CD4-positive, alpha-beta memory T cell (primary cell): ENCODE measurements around the gene TEAD3. TPM values are rescaled to one million over a fixed set of nuclear protein-coding genes. Genes with fewer than 3 reads are reported as not detected.

ENCODE experiments used
- CTCF ChIA-PET: fragments of 350-600 bp; sonication (Branson Sonifier 250); formaldehyde crosslinking; loops from one replicate; lab custom pipeline; 2021; ENCODE audit warnings: inconsistent platforms; ENCODE audit not compliant: partially characterized antibody; lab: Charles Lee
- POLR2A ChIA-PET: fragments of 350-600 bp; sonication (Branson Sonifier 250); formaldehyde crosslinking; loops from one replicate; lab custom pipeline; 2021; ENCODE audit not compliant: partially characterized antibody; lab: Charles Lee
- DNase-seq, 5 donors: peaks; one replicate each; pipeline versions ENCODE4 v3.0.0 to v3.0.0-alpha.2; 2020 to 2022; ENCODE audit warnings: mixed read lengths in 1 of 5
- H3K27ac ChIP-seq: one replicate; pipeline ENCODE4 v1.7.0; 2013; ENCODE audit warnings: low read depth, low read length
- H3K27me3 ChIP-seq: 2 replicates; pipeline ENCODE4 v1.7.0; 2013; ENCODE audit warnings: mild to moderate bottlenecking, low read length, moderate library complexity; ENCODE audit not compliant: insufficient read depth
- H3K36me3 ChIP-seq: 2 replicates; pipeline ENCODE4 v1.7.0; 2013; ENCODE audit warnings: mild to moderate bottlenecking, low read length, moderate library complexity; ENCODE audit not compliant: insufficient read depth
- H3K4me1 ChIP-seq: 2 replicates; pipeline ENCODE4 v1.7.0; 2013; ENCODE audit warnings: mild to moderate bottlenecking, low read length, moderate library complexity; ENCODE audit not compliant: insufficient read depth
- H3K4me3 ChIP-seq, 2 donors: one replicate each; pipeline ENCODE4 v1.7.0; 2013; ENCODE audit warnings: low read length in 2 of 2, mild to moderate bottlenecking in 1 of 2
- H3K9me3 ChIP-seq, 2 donors: one replicate each; pipeline ENCODE4 v1.7.0; 2013; ENCODE audit warnings: low read length in 2 of 2, control low read depth in 1 of 2; ENCODE audit not compliant: control insufficient read depth in 1 of 2
- H3K27ac Mint-ChIP-seq, 7 donors: one replicate each; pipeline ENCODE4 v1.8.0; 2020 to 2021; ENCODE audit warnings: mixed read lengths in 7 of 7, mild to moderate bottlenecking in 6 of 7, inconsistent platforms in 3 of 7, moderate library complexity in 3 of 7
- H3K27me3 Mint-ChIP-seq, 2 donors: one replicate each; pipeline ENCODE4 v1.8.0; 2020 to 2021; ENCODE audit warnings: mixed read lengths in 2 of 2
- H3K36me3 Mint-ChIP-seq, 2 donors: one replicate each; pipeline ENCODE4 v1.8.0; 2020 to 2021; ENCODE audit warnings: mixed read lengths in 2 of 2, inconsistent platforms in 1 of 2, mild to moderate bottlenecking in 1 of 2
- H3K4me1 Mint-ChIP-seq, 4 donors: one replicate each; pipeline ENCODE4 v1.8.0; 2020 to 2021; ENCODE audit warnings: mixed read lengths in 4 of 4, mild to moderate bottlenecking in 1 of 4
- H3K4me3 Mint-ChIP-seq, 8 donors: one replicate each; pipeline ENCODE4 v1.8.0; 2020 to 2021; ENCODE audit warnings: mixed read lengths in 8 of 8, mild to moderate bottlenecking in 7 of 8, moderate library complexity in 6 of 8, inconsistent platforms in 3 of 8
- H3K9me3 Mint-ChIP-seq, 8 donors: one replicate each; pipeline ENCODE4 v1.8.0; 2020 to 2021; ENCODE audit warnings: mixed read lengths in 8 of 8, mild to moderate bottlenecking in 5 of 8, inconsistent platforms in 3 of 8, moderate library complexity in 1 of 8
- intact Hi-C: fragments of 100-400 bp; cut with micrococcal nuclease; formaldehyde crosslinking; loops from one replicate; pipeline ENCODE4 v1.15.1; 2023
- polyA plus RNA-seq, 2 donors: library from polyadenylated mRNA; unstranded; fragments of 300-500 nt; fragmentation: Illumina TruSeq; gene quantifications; one replicate each; pipeline ENCODE4 v1.2.3, GENCODE V29; 2021
- total RNA-seq, 2 experiments: library from RNA; stranded (reverse); gene quantifications; one replicate each; pipeline ENCODE4 v1.2.3, GENCODE V29; 2021

Gene TEAD3
- total and polyA plus RNA-seq, 4 experiments from 2014 or later: 0.08 to 0.20 TPM; not detected in 2

DNA sequence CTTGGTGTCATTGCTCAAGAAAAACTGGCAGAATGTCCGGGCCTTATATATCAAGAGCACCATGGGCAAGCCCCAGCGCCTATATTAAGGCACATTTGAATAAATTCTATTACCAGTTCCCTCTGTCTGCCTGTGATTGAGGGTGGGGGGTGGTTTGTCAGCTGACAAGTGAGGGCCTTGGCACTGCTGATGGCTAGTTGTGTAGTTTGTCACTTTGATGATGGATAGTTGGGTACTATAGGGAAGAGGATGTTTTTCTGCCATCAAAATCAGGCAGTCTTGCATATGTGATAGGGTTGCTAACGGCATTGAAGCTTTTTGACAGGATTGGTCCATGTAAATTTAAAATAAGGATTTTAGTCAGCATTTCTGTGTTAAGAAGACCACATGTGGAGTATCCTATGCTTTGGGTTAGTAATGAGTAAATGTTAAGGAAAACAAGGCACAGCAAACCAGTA, 26.2 kb downstream of the TEAD3 start:
- H3K36me3 Mint-ChIP-seq: peaks cover 31 to 49% of the 10 kb centered on the region in 2 donors
- peak overlapping the region; percentile 94 to 99 (median 98) for H3K4me3 Mint-ChIP-seq
- intact Hi-C loops: no loop called here
- H3K27ac Mint-ChIP-seq: peak overlapping the region; percentile 93 to 98 (median 97)
- no peaks in the 10 kb centered on the region for H3K9me3 ChIP-seq
- peak overlapping the region; percentile 74 for H3K27ac ChIP-seq
- H3K27me3 Mint-ChIP-seq: no peaks in the 10 kb centered on the region
- H3K4me1 Mint-ChIP-seq: peaks cover 28 to 53% (median 40%) of the 10 kb centered on the region in 4 donors
- ChIA-PET POLR2A (interaction anchor here (0.8 to 7.8 kb wide), 9 partner anchors 10 to 265 kb away, joined by 3 to 107 read pairs (median 6); partner anchors contain the start of genes ARMC12, FANCE and TEAD3), CTCF (interaction anchor here (1.1 to 6.6 kb wide), 6 partner anchors 17 to 266 kb away, joined by 3 to 57 read pairs (median 4); partner anchors contain the start of genes ARMC12 and DEF6)
- H3K4me3 ChIP-seq: peak overlapping the region in 1 of 2 donors; percentile 67
- H3K36me3 ChIP-seq: peaks cover 16% of the 10 kb centered on the region
- H3K27me3 ChIP-seq: no peaks in the 10 kb centered on the region
- no peaks in the 10 kb centered on the region for H3K9me3 Mint-ChIP-seq
- DNase-seq: peak in 1 of 5 donors; percentile 27
- peaks cover 40% of the 10 kb centered on the region for H3K4me1 ChIP-seq

DNA sequence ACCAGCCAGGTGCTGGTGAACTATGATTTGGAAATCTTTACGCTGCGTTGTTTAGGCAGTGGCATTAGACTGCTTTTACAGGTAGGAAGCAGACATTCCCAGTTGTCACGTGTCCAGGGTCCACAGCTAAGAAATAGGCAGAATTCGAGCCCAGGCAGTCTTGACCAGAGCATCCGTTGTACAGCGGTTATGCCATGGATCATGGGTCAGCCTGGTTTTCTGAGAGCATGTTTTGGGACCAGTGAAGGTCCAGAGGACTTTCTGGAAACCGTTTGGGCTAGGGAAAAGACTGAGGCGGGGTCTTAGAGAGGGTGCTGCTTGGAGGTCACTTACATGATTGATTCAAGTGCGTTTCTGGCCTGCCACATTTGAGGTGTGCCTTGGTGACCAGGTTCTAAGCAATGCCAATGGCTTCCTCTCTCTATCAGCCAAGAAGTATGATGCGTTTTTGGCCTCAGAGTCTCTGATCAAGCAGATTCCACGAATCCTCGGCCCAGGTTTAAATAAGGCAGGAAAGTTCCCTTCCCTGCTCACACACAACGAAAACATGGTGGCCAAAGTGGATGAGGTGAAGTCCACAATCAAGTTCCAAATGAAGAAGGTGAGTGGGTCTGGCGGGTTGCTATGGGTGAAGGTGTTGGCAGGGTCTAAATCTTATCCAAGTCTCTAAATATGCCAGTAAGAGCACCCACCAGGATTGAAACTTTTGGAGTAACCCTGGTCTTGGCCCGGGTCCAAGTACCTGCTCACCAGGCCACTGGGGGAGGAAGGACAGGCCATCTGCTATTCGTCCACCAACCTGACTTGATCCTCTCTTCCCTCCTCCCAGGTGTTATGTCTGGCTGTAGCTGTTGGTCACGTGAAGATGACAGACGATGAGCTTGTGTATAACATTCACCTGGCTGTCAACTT, 26.9 kb downstream of the TEAD3 start:
- Histone ChIP-seq H3K9me3 (no peaks in the 10 kb centered on the region), H3K4me1 (peaks cover 40% of the 10 kb centered on the region), H3K27me3 (no peaks in the 10 kb centered on the region), H3K4me3 (peak overlapping the region; percentile 67 to 100), H3K27ac (peak overlapping the region; percentile 74), H3K36me3 (peaks cover 16% of the 10 kb centered on the region)
- H3K4me3 Mint-ChIP-seq: peak overlapping the region; percentile 94 to 99 (median 98)
- no peaks in the 10 kb centered on the region for H3K27me3 Mint-ChIP-seq
- no peaks in the 10 kb centered on the region for H3K9me3 Mint-ChIP-seq
- ChIA-PET POLR2A (interaction anchor here (0.8 to 7.8 kb wide), 13 partner anchors 11 to 266 kb away, joined by 3 to 107 read pairs (median 6); partner anchors contain the start of genes ARMC12, DEF6, FANCE and PPARD), CTCF (interaction anchor here (1.0 to 6.6 kb wide), 6 partner anchors 17 to 173 kb away, joined by 3 to 89 read pairs (median 32); partner anchors contain the start of genes DEF6, FANCE and PPARD)
- peaks cover 31 to 49% of the 10 kb centered on the region in 2 donors for H3K36me3 Mint-ChIP-seq
- peak overlapping the region; percentile 93 to 98 (median 97) for H3K27ac Mint-ChIP-seq
- H3K4me1 Mint-ChIP-seq: peaks cover 28 to 53% (median 40%) of the 10 kb centered on the region in 4 donors
- DNase-seq: peak in 2 of 5 donors; percentile 20 to 30
- intact Hi-C loops: loop anchor here (2.0 kb wide), 1 partner anchor 263 kb away; no protein-coding TSS in a partner anchor

DNA sequence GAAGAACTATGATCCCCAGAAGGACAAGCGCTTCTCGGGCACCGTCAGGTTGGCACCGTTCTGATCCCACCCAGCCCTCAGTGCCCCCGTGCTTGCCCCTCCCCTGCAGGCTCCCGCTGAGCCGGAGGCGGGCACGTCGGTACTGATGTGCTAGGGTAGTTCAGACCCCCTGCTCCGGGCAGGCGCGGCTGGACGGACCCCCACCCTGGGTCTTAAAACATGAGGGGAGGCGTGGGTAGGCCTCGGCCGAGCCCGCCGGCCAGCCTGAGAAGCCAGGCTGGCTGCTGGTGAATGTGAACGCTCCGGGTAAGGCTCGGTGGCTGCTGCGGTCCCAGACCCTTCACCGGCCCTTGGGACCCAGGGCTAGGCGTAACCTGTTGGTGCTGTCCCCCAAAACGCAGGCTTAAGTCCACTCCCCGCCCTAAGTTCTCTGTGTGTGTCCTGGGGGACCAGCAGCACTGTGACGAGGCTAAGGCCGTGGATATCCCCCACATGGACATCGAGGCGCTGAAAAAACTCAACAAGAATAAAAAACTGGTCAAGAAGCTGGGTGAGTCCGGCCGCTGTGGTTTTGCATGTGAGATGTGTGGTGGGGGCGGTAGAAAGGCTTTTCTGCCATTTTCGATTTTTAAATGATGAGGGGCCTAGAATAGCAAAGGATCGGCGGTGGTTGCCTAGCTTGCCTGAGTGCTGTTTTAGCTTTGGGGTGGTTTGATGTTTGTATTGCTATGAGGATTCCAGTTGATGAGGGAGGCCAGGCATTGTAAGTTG, 27.7 kb downstream of the TEAD3 start:
- H3K4me3 Mint-ChIP-seq: peak overlapping the region; percentile 94 to 99 (median 98)
- H3K36me3 ChIP-seq: peaks cover 16% of the 10 kb centered on the region
- H3K27ac Mint-ChIP-seq: peak overlapping the region; percentile 93 to 98 (median 98)
- ChIA-PET CTCF (interaction anchor here (1.0 to 6.6 kb wide), 15 partner anchors 9 to 268 kb away, joined by 3 to 89 read pairs (median 7); partner anchors contain the start of genes DEF6, FANCE and PPARD), POLR2A (interaction anchor here (0.8 to 7.8 kb wide), 22 partner anchors 12 to 1233 kb away, joined by 3 to 107 read pairs (median 6); partner anchors contain the start of genes DEF6, FANCE, HMGA1 and PPARD)
- H3K27me3 ChIP-seq: no peaks in the 10 kb centered on the region
- peaks cover 40% of the 10 kb centered on the region for H3K4me1 ChIP-seq
- H3K4me3 ChIP-seq: peak overlapping the region; percentile 67 to 100
- intact Hi-C loops: loop anchor here (1.0 to 2.0 kb wide), 6 partner anchors 17 to 264 kb away; partner anchors contain the start of genes DEF6, FANCE, PPARD and TEAD3
- peak overlapping the region; percentile 74 for H3K27ac ChIP-seq
- peak in 2 of 5 donors; percentile 20 to 33 for DNase-seq
- no peaks in the 10 kb centered on the region for H3K27me3 Mint-ChIP-seq
- H3K36me3 Mint-ChIP-seq: peaks cover 31 to 51% of the 10 kb centered on the region in 2 donors
- H3K4me1 Mint-ChIP-seq: peaks cover 28 to 53% (median 40%) of the 10 kb centered on the region in 4 donors
- H3K9me3 Mint-ChIP-seq: no peaks in the 10 kb centered on the region
- H3K9me3 ChIP-seq: no peaks in the 10 kb centered on the region

DNA sequence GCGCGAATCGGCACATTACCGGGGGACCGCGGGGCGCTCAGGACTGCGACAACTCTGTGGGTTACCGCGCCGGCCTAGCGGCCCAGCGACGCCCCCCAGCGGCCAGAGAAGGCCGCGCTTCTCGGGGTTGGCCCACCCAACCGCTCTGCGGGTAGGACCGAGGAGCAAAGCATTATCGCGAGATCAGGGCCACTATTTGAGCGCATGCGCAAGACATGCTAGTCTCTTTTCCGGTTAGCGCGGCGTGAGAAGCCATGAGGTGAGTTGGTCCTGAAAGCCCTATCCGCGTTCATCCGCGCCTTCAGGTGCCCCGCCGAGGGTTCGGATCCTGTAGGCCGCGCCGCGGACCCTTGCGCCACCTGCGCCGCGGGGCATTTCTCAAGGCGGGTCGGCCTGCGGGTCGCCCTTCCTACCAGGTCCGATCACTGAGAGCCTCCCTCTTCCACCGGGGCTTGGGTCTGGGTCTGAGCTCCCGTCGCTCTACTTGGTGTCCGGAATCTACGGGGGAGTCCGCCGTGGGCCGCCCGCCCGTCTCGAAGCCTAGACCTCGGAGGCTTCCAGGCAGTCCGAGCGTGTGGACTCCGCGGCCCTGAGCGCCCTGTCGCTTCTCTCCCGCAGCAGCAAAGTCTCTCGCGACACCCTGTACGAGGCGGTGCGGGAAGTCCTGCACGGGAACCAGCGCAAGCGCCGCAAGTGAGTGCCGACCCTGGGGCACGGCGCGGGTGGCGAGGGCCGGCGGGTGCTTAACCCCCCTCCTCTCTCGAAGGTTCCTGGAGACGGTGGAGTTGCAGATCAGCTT, 28.5 kb downstream of the TEAD3 start, which contains the start of gene RPL10A:
TSS of gene RPL10A (plus strand) at position 221 of the 799 bp plus-strand sequence. CDS start at position 255, 34 bp downstream.
- H3K4me1 ChIP-seq: peaks cover 40% of the 10 kb centered on the region
- peak within 1 kb of the TSS; percentile 67 to 100 for H3K4me3 ChIP-seq
- H3K27me3 ChIP-seq: no peaks in the 10 kb centered on the region
- H3K4me1 Mint-ChIP-seq: peaks cover 29 to 53% (median 40%) of the 10 kb centered on the region in 4 donors
- peaks cover 16% of the 10 kb centered on the region for H3K36me3 ChIP-seq
- intact Hi-C loops: loop anchor here (1.0 to 2.0 kb wide), 6 partner anchors 16 to 264 kb away; partner anchors contain the start of genes DEF6, FANCE, PPARD and TEAD3
- peak within 1 kb of the TSS; percentile 74 for H3K27ac ChIP-seq
- H3K27ac Mint-ChIP-seq: peak within 1 kb of the TSS; percentile 93 to 98 (median 98)
- ChIA-PET POLR2A (interaction anchor here (0.6 to 7.8 kb wide), 32 partner anchors 9 to 1232 kb away, joined by 3 to 107 read pairs (median 4); partner anchors contain the start of genes DEF6, FANCE, HMGA1 and PPARD), CTCF (interaction anchor here (0.7 to 6.6 kb wide), 27 partner anchors 9 to 269 kb away, joined by 3 to 89 read pairs (median 4); partner anchors contain the start of genes DEF6, FANCE and PPARD)
- H3K27me3 Mint-ChIP-seq: no peaks in the 10 kb centered on the region
- H3K36me3 Mint-ChIP-seq: peaks cover 35 to 48% of the 10 kb centered on the region in 2 donors
- peak; percentile 94 to 97 (median 96) for DNase-seq
- no peaks in the 10 kb centered on the region for H3K9me3 Mint-ChIP-seq
- H3K9me3 ChIP-seq: no peaks in the 10 kb centered on the region
- H3K4me3 Mint-ChIP-seq: peak within 1 kb of the TSS; percentile 94 to 99 (median 98)

DNA sequence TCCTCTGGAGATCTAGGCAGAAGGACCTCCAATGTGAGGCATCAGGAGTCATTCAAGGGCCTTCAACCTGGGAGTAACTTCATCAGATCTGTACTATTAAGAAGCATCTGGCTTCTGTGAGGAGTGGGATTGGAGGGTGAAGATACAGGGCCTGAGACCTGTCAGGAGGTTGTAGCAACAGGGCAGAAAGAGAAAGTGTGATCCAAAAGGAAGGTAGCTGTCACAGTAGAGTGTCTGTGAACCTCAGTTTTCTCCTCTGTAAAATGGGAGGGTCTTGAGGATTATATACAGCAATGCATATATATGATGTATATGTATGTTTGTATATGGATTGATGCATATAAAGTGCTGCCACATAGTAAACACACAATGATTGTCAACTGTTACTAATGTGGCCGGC, 31.2 kb downstream of the TEAD3 start:
- intact Hi-C loops: no loop called here
- Histone ChIP-seq H3K4me3 (no peak overlapping the region), H3K36me3 (peaks cover 15% of the 10 kb centered on the region), H3K4me1 (peaks cover 22% of the 10 kb centered on the region), H3K9me3 (no peaks in the 10 kb centered on the region), H3K27me3 (no peaks in the 10 kb centered on the region), H3K27ac (no peak overlapping the region)
- POLR2A ChIA-PET: interaction anchor here (0.6 to 7.8 kb wide), 3 partner anchors 14 to 167 kb away, joined by 3 to 107 read pairs (median 59); partner anchors contain the start of genes DEF6 and FANCE
- DNase-seq: no peak
- CTCF ChIA-PET: interaction anchor here (0.6 to 5.5 kb wide), 8 partner anchors 13 to 170 kb away, joined by 3 to 89 read pairs (median 4); partner anchors contain the start of genes FANCE and PPARD
- Mint-ChIP-seq H3K4me1 (peaks cover 18 to 34% (median 26%) of the 10 kb centered on the region in 4 donors), H3K27me3 (no peaks in the 10 kb centered on the region), H3K4me3 (no peak overlapping the region), H3K9me3 (no peaks in the 10 kb centered on the region), H3K27ac (peak overlapping the region in 1 of 7 donors; percentile 59), H3K36me3 (peaks cover 22 to 36% of the 10 kb centered on the region in 2 donors)
